Subcutaneous abdominal adipose tissue (tissue), 5 donors: ENCODE measurements around the gene RALGPS1.

Source experiments
- H3K27ac ChIP-seq: one replicate; pipeline ENCODE4 v1.7.0; 2013; ENCODE audit warnings: low read depth, mild to moderate bottlenecking, inconsistent platforms, low read length, moderate library complexity
- H3K27me3 ChIP-seq, 5 donors: one replicate each; pipeline ENCODE4 v1.7.0; 2013; ENCODE audit warnings: low read length in 5 of 5, inconsistent platforms in 1 of 5; ENCODE audit not compliant: control insufficient read depth in 5 of 5, insufficient read depth in 4 of 5
- H3K36me3 ChIP-seq, 5 donors: one replicate each; pipeline ENCODE4 v1.7.0; 2013; ENCODE audit warnings: low read length in 5 of 5; ENCODE audit not compliant: control insufficient read depth in 5 of 5, insufficient read depth in 5 of 5
- H3K4me1 ChIP-seq, 5 donors: one replicate each; pipeline ENCODE4 v1.7.0; 2013; ENCODE audit warnings: low read length in 5 of 5, mild to moderate bottlenecking in 3 of 5, moderate library complexity in 1 of 5; ENCODE audit not compliant: control insufficient read depth in 5 of 5, insufficient read depth in 5 of 5
- H3K4me3 ChIP-seq, 5 donors: one replicate each; pipeline ENCODE4 v1.7.0; 2013; ENCODE audit warnings: low read length in 5 of 5, low read depth in 1 of 5
- H3K9ac ChIP-seq, 5 donors: one replicate each; pipeline ENCODE4 v1.7.0; 2013; ENCODE audit warnings: low read length in 5 of 5, mild to moderate bottlenecking in 4 of 5, moderate library complexity in 3 of 5
- H3K9me3 ChIP-seq, 5 donors: one replicate each; pipeline ENCODE4 v1.7.0; 2013; ENCODE audit warnings: low read length in 5 of 5; ENCODE audit not compliant: control insufficient read depth in 5 of 5
- donor health status: healthy.
- donor health status: healthy.
- donor health status: healthy.
- donor health status: healthy.
- donor health status: healthy.

Gene RALGPS1

GRCh38 chr9:127027694-127028093, 113.1 kb downstream of the RALGPS1 start:
- Histone ChIP-seq H3K9me3 (no peaks in the 10 kb centered on the region), H3K4me1 (peaks cover 3 to 11% (median 10%) of the 10 kb centered on the region in 5 donors), H3K27me3 (no peaks in the 10 kb centered on the region), H3K27ac (no peak overlapping the region), H3K36me3 (no peaks in the 10 kb centered on the region), H3K9ac (no peak overlapping the region), H3K4me3 (no peak overlapping the region)

DNA sequence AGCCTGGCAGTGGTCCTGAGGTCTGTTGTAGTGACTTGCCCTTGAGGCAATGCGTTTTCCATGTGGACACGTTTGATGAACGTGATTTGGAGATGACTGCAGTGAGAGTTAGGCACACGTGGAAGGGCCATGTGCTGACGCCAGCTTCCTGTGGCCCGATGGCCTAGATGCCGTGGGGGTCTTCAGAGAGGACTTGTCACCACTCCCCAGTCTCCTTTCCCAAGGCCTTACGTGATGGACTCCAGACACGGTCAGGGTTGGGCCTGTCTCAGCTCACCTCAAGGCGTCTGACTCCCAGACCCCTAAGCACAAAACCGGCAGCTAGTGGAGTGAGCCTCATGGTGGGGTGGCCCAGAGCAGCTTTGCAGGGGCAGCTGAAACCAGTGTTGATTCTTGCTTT, 115.0 kb downstream of the RALGPS1 start:
- H3K9ac ChIP-seq = no peak overlapping the region
- H3K36me3 ChIP-seq = no peaks in the 10 kb centered on the region
- no peaks in the 10 kb centered on the region for H3K27me3 ChIP-seq
- H3K4me3 ChIP-seq = no peak overlapping the region
- no peaks in the 10 kb centered on the region for H3K9me3 ChIP-seq
- H3K27ac ChIP-seq = no peak overlapping the region
- H3K4me1 ChIP-seq = peaks cover 7 to 15% (median 13%) of the 10 kb centered on the region in 5 donors

DNA sequence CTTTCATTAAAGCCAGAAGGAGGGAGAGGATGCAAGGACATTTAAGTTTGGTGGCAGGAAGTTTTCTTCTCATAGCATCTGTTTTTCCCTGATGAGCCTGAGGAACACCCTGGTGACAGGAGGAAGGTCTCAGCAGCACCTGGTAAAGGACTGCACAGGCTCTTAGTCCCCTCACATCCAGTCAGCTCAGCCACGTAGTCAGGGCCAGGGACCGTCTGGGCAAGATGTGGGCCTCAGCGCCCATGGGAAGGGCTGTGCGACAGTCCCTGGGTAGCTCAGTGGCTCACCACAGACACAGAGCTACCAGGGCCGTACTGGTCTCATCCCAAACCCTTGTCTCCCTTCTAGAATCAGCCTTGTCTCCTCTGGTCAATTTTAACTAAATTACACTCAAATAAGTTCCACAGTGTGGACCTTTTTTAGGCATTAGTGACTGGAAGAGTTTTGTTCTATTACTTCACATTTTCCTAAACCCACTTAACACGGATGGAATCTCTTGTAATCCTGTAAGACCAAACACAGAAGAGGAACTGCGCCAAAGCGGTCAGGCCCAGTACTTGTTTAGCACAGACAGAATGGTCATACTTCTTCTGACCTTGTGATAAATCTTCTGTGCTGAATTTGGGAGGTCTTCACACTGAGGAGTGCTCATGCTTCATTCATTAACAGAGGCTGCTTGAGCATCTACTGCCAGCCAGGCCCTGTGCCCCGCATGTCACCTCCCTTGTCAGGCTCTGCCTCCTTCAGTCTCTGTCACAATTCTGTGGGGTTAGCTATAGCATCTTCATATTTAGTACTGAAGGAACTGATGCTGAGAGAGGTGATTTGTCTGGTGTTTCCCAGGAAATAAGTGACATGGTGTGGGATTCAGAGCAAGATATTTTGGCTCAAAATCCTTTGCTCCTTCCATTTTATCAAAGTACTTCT, 116.5 kb downstream of the RALGPS1 start:
- no peaks in the 10 kb centered on the region for H3K27me3 ChIP-seq
- H3K9me3 ChIP-seq = no peaks in the 10 kb centered on the region
- no peak overlapping the region for H3K4me3 ChIP-seq
- no peak overlapping the region for H3K9ac ChIP-seq
- peaks cover 16 to 30% (median 28%) of the 10 kb centered on the region in 5 donors for H3K4me1 ChIP-seq
- H3K36me3 ChIP-seq = no peaks in the 10 kb centered on the region
- no peak overlapping the region for H3K27ac ChIP-seq

DNA sequence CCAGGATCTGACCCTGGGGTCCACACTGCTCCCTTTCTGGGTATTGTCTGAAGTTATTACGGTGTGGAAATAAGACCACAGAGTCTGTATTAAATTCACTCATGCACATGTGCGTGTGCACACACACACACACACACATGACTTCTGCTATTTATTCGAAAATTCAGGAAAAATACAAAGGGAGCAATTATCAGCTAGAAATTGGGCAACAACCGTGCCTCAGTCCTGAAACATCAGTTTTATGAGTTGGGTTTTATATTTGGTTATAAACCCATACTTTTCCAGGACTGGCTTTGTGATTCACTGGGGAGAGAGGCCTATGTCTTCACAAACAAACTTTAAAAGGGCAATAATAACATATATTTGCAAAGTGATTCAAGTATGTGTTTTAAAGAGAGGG, 117.7 kb downstream of the RALGPS1 start:
- peaks cover 20 to 40% (median 33%) of the 10 kb centered on the region in 5 donors for H3K4me1 ChIP-seq
- no peak overlapping the region for H3K9ac ChIP-seq
- no peaks in the 10 kb centered on the region for H3K9me3 ChIP-seq
- no peak overlapping the region for H3K27ac ChIP-seq
- no peak overlapping the region for H3K4me3 ChIP-seq
- no peaks in the 10 kb centered on the region for H3K36me3 ChIP-seq
- no peaks in the 10 kb centered on the region for H3K27me3 ChIP-seq

DNA sequence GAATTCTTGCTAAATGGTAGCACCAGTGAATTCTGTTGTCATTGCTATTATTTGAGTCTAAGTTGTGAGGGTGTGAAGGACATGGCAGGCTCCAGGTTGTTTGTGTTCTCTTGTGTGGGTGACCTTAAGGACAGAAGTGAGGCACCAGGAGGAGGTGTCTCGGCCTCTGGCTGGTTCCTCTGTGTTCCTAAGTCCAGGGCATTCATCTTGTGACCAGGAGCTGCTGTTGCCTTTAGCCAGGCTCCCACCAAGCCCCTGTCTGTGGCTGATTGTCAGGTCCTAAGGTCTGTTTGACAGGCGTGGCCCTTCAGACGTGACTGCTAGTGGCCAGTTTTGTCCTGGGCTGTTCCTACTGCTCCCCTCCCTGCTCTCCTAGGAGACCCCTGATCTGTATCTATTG, 118.5 kb downstream of the RALGPS1 start:
- H3K9me3 ChIP-seq = no peaks in the 10 kb centered on the region
- no peaks in the 10 kb centered on the region for H3K27me3 ChIP-seq
- no peak overlapping the region for H3K9ac ChIP-seq
- no peak overlapping the region for H3K27ac ChIP-seq
- peaks cover 20 to 44% (median 40%) of the 10 kb centered on the region in 5 donors for H3K4me1 ChIP-seq
- no peak overlapping the region for H3K4me3 ChIP-seq
- H3K36me3 ChIP-seq = no peaks in the 10 kb centered on the region

DNA sequence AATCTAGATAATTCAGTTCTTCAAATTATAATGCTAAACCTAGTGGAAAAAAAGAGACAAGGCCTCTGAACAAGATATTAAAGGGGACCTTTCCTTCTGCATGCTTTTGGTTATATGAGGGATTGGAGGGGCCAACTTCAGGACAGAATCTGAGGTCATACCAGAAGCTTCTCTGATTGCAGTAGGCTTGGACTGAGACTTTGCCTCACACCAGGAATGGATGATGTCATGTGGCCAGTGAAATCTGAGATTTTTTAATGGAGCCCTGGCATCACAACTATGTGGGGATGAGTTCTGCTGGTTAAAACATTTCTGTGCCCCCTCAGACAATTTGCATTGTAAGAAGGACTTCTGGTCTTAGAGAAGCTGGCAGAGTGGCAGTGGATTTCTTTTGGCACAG, 119.2 kb downstream of the RALGPS1 start:
- no peaks in the 10 kb centered on the region for H3K27me3 ChIP-seq

GRCh38 chr9:127034691-127035090, 120.1 kb downstream of the RALGPS1 start:
- Histone ChIP-seq H3K9me3 (no peaks in the 10 kb centered on the region), H3K27ac (peak overlapping the region; percentile 88), H3K9ac (peak overlapping the region in 1 of 5 donors; percentile 25), H3K27me3 (no peaks in the 10 kb centered on the region), H3K4me3 (no peak overlapping the region), H3K4me1 (peaks cover 20 to 50% (median 41%) of the 10 kb centered on the region in 5 donors), H3K36me3 (no peaks in the 10 kb centered on the region)

More for the DNA sequence above, 119.2 kb downstream of the RALGPS1 start:
- Histone ChIP-seq H3K36me3 (no peaks in the 10 kb centered on the region), H3K27ac (no peak overlapping the region), H3K9me3 (no peaks in the 10 kb centered on the region), H3K4me3 (no peak overlapping the region), H3K9ac (no peak overlapping the region), H3K4me1 (peaks cover 20 to 50% (median 41%) of the 10 kb centered on the region in 5 donors)

DNA sequence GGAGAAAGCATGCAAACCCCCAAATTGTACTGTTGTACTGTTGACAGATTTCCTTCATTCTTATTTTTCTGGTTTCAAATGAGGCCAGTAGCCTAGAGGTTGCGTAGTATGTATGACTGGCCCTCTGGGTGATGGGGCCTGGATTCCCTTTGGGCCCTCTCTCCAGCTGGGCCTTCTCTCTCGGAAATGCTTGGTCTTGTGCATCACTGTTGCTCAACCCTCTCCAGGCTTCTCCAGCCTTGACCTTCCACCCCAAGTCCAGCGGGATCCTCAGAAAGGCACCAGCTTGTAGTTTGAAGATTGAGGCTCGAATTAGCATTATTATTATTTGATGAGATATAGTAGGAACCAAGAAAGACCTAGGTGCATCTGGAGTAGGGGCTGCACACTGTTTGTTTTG, 120.8 kb downstream of the RALGPS1 start:
- Histone ChIP-seq H3K36me3 (no peaks in the 10 kb centered on the region), H3K9ac (peak overlapping the region in 1 of 5 donors; percentile 75), H3K27ac (peak overlapping the region; percentile 88), H3K27me3 (no peaks in the 10 kb centered on the region), H3K4me3 (no peak overlapping the region), H3K4me1 (peaks cover 20 to 50% (median 41%) of the 10 kb centered on the region in 5 donors), H3K9me3 (no peaks in the 10 kb centered on the region)

DNA sequence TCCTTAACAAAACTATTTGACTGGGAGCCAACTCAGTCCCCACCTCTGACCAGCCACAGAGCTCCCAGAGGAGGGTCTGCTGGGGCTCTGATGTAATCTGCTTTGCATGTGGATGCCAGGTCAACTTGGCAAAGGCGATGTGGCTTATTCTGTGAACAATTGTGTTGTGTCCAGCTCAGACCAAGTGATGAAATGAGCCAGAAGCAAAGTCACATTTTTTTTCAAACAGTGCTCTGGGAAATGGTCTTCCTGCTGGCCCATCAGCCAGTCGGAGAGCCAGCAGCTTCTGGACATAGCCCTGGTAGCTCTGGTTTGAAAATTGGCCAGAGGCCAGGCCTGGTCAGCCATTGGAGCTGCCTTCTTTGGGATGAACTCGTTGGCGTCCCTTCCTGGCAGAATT, 121.4 kb downstream of the RALGPS1 start:
- H3K27me3 ChIP-seq = no peaks in the 10 kb centered on the region
- no peak overlapping the region for H3K4me3 ChIP-seq
- H3K9me3 ChIP-seq = no peaks in the 10 kb centered on the region
- H3K27ac ChIP-seq = peak overlapping the region; percentile 88
- no peaks in the 10 kb centered on the region for H3K36me3 ChIP-seq
- peaks cover 20 to 50% (median 41%) of the 10 kb centered on the region in 5 donors for H3K4me1 ChIP-seq
- peak overlapping the region in 2 of 5 donors; percentile 13 to 75 for H3K9ac ChIP-seq

- Histone ChIP-seq H3K4me3 (no peak overlapping the region), H3K9me3 (no peaks in the 10 kb centered on the region), H3K36me3 (no peaks in the 10 kb centered on the region), H3K9ac (peak overlapping the region in 1 of 5 donors; percentile 13), H3K27me3 (no peaks in the 10 kb centered on the region), H3K4me1 (peaks cover 20 to 50% (median 41%) of the 10 kb centered on the region in 5 donors), H3K27ac (peak overlapping the region; percentile 88)
Measured at GRCh38 chr9:127036437-127036836, 121.9 kb downstream of the RALGPS1 start.
